ENCODE results near the gene SLC25A45.
A peak's percentile ranks its signal among the peaks of the same experiment; 100 is the strongest.

SLC25A45 gene

GRCh38 chr11:65425971-65426838 is 43.8 kb upstream of the SLC25A45 start:
- no peaks in the 10 kb centered on the region for H3K27me3 ChIP-seq (replicated peaks; ENCODE audit: control insufficient read depth, insufficient read depth, low read length, poor library complexity, severe bottlenecking)
- peaks cover 6% of the 10 kb centered on the region for H3K36me3 ChIP-seq (ENCODE audit: control insufficient read depth, insufficient read depth, low read length)
- no peak for DNase-seq
- peak overlapping the region; percentile 99 for H3K27ac ChIP-seq (ENCODE audit: insufficient read depth, low read length, poor library complexity, severe bottlenecking)
- H3K4me1 ChIP-seq (ENCODE audit: control insufficient read depth, insufficient read depth, low read length, poor library complexity, severe bottlenecking) = peaks cover 46% of the 10 kb centered on the region
- no peaks in the 10 kb centered on the region for H3K9me3 ChIP-seq (ENCODE audit: control insufficient read depth, low read length)
- peak overlapping the region; percentile 80 for H3K4me3 ChIP-seq (ENCODE audit: insufficient read depth, low read depth, low read length, poor library complexity, severe bottlenecking)

DNA sequence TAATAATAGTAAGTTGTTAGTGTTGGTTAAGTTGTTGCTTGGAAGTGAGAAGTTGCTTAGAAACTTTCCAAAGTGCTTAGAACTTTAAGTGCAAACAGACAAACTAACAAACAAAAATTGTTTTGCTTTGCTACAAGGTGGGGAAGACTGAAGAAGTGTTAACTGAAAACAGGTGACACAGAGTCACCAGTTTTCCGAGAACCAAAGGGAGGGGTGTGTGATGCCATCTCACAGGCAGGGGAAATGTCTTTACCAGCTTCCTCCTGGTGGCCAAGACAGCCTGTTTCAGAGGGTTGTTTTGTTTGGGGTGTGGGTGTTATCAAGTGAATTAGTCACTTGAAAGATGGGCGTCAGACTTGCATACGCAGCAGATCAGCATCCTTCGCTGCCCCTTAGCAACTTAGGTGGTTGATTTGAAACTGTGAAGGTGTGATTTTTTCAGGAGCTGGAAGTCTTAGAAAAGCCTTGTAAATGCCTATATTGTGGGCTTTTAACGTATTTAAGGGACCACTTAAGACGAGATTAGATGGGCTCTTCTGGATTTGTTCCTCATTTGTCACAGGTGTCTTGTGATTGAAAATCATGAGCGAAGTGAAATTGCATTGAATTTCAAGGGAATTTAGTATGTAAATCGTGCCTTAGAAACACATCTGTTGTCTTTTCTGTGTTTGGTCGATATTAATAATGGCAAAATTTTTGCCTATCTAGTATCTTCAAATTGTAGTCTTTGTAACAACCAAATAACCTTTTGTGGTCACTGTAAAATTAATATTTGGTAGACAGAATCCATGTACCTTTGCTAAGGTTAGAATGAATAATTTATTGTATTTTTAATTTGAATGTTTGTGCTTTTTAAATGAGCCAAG is 42.9 kb upstream of the SLC25A45 start:
- DNase-seq = peak; percentile 75 to 84 (median 78)
- Histone ChIP-seq H3K27ac (ENCODE audit: insufficient read depth, low read length, poor library complexity, severe bottlenecking) (peak overlapping the region; percentile 99), H3K36me3 (ENCODE audit: control insufficient read depth, insufficient read depth, low read length) (peaks cover 6% of the 10 kb centered on the region)

DNA sequence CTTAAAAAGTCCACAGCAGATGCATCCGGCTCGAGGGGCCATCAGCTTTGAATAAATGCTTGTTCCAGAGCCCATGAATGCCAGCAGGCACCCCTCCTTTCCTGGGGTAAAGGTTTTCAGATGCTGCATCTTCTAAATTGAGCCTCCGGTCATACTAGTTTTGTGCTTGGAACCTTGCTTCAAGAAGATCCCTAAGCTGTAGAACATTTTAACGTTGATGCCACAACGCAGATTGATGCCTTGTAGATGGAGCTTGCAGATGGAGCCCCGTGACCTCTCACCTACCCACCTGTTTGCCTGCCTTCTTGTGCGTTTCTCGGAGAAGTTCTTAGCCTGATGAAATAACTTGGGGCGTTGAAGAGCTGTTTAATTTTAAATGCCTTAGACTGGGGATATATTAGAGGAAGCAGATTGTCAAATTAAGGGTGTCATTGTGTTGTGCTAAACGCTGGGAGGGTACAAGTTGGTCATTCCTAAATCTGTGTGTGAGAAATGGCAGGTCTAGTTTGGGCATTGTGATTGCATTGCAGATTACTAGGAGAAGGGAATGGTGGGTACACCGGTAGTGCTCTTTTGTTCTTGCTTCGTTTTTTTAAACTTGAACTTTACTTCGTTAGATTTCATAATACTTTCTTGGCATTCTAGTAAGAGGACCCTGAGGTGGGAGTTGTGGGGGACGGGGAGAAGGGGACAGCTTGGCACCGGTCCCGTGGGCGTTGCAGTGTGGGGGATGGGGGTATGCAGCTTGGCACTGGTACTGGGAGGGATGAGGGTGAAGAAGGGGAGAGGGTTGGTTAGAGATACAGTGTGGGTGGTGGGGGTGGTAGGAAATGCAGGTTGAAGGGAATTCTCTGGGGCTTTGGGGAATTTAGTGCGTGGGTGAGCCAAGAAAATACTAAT is 42.0 kb upstream of the SLC25A45 start:
- Histone ChIP-seq H3K9me3 (ENCODE audit: control insufficient read depth, low read length) (no peaks in the 10 kb centered on the region), H3K4me1 (ENCODE audit: control insufficient read depth, insufficient read depth, low read length, poor library complexity, severe bottlenecking) (peaks cover 54% of the 10 kb centered on the region), H3K36me3 (ENCODE audit: control insufficient read depth, insufficient read depth, low read length) (peaks cover 6% of the 10 kb centered on the region), H3K27ac (ENCODE audit: insufficient read depth, low read length, poor library complexity, severe bottlenecking) (peak overlapping the region; percentile 99), H3K27me3 (replicated peaks; ENCODE audit: control insufficient read depth, insufficient read depth, low read length, poor library complexity, severe bottlenecking) (no peaks in the 10 kb centered on the region), H3K4me3 (ENCODE audit: insufficient read depth, low read depth, low read length, poor library complexity, severe bottlenecking) (peak overlapping the region; percentile 80)
- peak; percentile 32 to 44 (median 43) for DNase-seq

More for the DNA sequence above, 42.9 kb upstream of the SLC25A45 start:
- Histone ChIP-seq H3K27me3 (replicated peaks; ENCODE audit: control insufficient read depth, insufficient read depth, low read length, poor library complexity, severe bottlenecking) (no peaks in the 10 kb centered on the region), H3K9me3 (ENCODE audit: control insufficient read depth, low read length) (no peaks in the 10 kb centered on the region), H3K4me1 (ENCODE audit: control insufficient read depth, insufficient read depth, low read length, poor library complexity, severe bottlenecking) (peaks cover 52% of the 10 kb centered on the region), H3K4me3 (ENCODE audit: insufficient read depth, low read depth, low read length, poor library complexity, severe bottlenecking) (peak overlapping the region; percentile 80)

GRCh38 chr11:65423516-65424204 is 41.2 kb upstream of the SLC25A45 start:
- H3K27me3 ChIP-seq (replicated peaks; ENCODE audit: control insufficient read depth, insufficient read depth, low read length, poor library complexity, severe bottlenecking) = no peaks in the 10 kb centered on the region
- peaks cover 58% of the 10 kb centered on the region for H3K4me1 ChIP-seq (ENCODE audit: control insufficient read depth, insufficient read depth, low read length, poor library complexity, severe bottlenecking)
- peak overlapping the region; percentile 99 for H3K27ac ChIP-seq (ENCODE audit: insufficient read depth, low read length, poor library complexity, severe bottlenecking)
- H3K36me3 ChIP-seq (ENCODE audit: control insufficient read depth, insufficient read depth, low read length) = peaks cover 6% of the 10 kb centered on the region
- no peaks in the 10 kb centered on the region for H3K9me3 ChIP-seq (ENCODE audit: control insufficient read depth, low read length)
- no peak for DNase-seq
- H3K4me3 ChIP-seq (ENCODE audit: insufficient read depth, low read depth, low read length, poor library complexity, severe bottlenecking) = peak overlapping the region; percentile 80

DNA sequence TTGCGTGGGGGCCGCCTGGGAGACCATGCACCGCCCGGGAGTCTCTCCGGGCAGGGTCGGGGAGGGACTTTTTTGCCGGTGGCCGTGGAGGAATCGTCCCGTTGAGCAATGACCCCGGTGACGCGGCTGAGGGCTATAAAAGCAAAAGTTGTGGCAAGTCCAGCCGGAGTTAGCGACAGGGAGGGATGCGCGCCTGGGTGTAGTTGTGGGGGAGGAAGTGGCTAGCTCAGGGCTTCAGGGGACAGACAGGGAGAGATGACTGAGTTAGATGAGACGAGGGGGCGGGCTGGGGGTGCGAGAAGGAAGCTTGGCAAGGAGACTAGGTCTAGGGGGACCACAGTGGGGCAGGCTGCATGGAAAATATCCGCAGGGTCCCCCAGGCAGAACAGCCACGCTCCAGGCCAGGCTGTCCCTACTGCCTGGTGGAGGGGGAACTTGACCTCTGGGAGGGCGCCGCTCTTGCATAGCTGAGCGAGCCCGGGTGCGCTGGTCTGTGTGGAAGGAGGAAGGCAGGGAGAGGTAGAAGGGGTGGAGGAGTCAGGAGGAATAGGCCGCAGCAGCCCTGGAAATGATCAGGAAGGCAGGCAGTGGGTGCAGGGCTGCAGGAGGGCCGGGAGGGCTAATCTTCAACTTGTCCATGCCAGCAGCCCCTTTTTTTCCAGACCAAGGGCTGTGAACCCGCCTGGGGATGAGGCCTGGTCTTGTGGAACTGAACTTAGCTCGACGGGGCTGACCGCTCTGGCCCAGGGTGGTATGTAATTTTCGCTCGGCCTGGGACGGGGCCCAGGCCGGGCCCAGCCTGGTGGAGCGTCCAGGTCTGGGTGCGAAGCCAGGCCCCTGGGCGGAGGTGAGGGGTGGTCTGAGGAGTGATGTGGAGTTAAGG is 40.4 kb upstream of the SLC25A45 start, which contains the start of gene NEAT1:
NEAT1 (plus strand) TSS at position 166 of the 883 bp plus-strand sequence.
- peak; percentile 74 to 90 (median 86) for DNase-seq
- H3K4me1 ChIP-seq (ENCODE audit: control insufficient read depth, insufficient read depth, low read length, poor library complexity, severe bottlenecking) = peaks cover 57% of the 10 kb centered on the region

GRCh38 chr11:65421794-65422632 is 39.6 kb upstream of the SLC25A45 start:
- Histone ChIP-seq H3K9me3 (ENCODE audit: control insufficient read depth, low read length) (no peaks in the 10 kb centered on the region), H3K27me3 (replicated peaks; ENCODE audit: control insufficient read depth, insufficient read depth, low read length, poor library complexity, severe bottlenecking) (no peaks in the 10 kb centered on the region), H3K36me3 (ENCODE audit: control insufficient read depth, insufficient read depth, low read length) (peaks cover 6% of the 10 kb centered on the region), H3K4me3 (ENCODE audit: insufficient read depth, low read depth, low read length, poor library complexity, severe bottlenecking) (peak overlapping the region; percentile 80), H3K27ac (ENCODE audit: insufficient read depth, low read length, poor library complexity, severe bottlenecking) (peak overlapping the region; percentile 99), H3K4me1 (ENCODE audit: control insufficient read depth, insufficient read depth, low read length, poor library complexity, severe bottlenecking) (peaks cover 57% of the 10 kb centered on the region)
- peak; percentile 81 to 88 (median 86) for DNase-seq

More for the DNA sequence above, 40.4 kb upstream of the SLC25A45 start, which contains the start of gene NEAT1:
- Histone ChIP-seq H3K27ac (ENCODE audit: insufficient read depth, low read length, poor library complexity, severe bottlenecking) (peak within 1 kb of the TSS; percentile 99), H3K27me3 (replicated peaks; ENCODE audit: control insufficient read depth, insufficient read depth, low read length, poor library complexity, severe bottlenecking) (no peaks in the 10 kb centered on the region), H3K36me3 (ENCODE audit: control insufficient read depth, insufficient read depth, low read length) (peaks cover 6% of the 10 kb centered on the region), H3K4me3 (ENCODE audit: insufficient read depth, low read depth, low read length, poor library complexity, severe bottlenecking) (peak within 1 kb of the TSS; percentile 80), H3K9me3 (ENCODE audit: control insufficient read depth, low read length) (no peaks in the 10 kb centered on the region)

- H3K4me3 ChIP-seq (ENCODE audit: insufficient read depth, low read depth, low read length, poor library complexity, severe bottlenecking) = peak overlapping the region; percentile 80
- peak overlapping the region; percentile 99 for H3K27ac ChIP-seq (ENCODE audit: insufficient read depth, low read length, poor library complexity, severe bottlenecking)
- peak; percentile 78 to 88 (median 83) for DNase-seq
- no peaks in the 10 kb centered on the region for H3K27me3 ChIP-seq (replicated peaks; ENCODE audit: control insufficient read depth, insufficient read depth, low read length, poor library complexity, severe bottlenecking)
- H3K4me1 ChIP-seq (ENCODE audit: control insufficient read depth, insufficient read depth, low read length, poor library complexity, severe bottlenecking) = peaks cover 57% of the 10 kb centered on the region
- peaks cover 6% of the 10 kb centered on the region for H3K36me3 ChIP-seq (ENCODE audit: control insufficient read depth, insufficient read depth, low read length)
- no peaks in the 10 kb centered on the region for H3K9me3 ChIP-seq (ENCODE audit: control insufficient read depth, low read length)
These were observed 38.7 kb upstream of the SLC25A45 start for GRCh38 chr11:65420979-65421793.
